Nephron (organoid): ENCODE measurements around the gene ZC3H12C.

Experiments used
- H3K27ac Mint-ChIP-seq, 3 experiments: 2 replicates each; pipeline ENCODE4 v1.8.0; 2020; ENCODE audit warnings: mixed read lengths in 3 of 3, mild to moderate bottlenecking in 2 of 3, moderate library complexity in 1 of 3
- H3K27me3 Mint-ChIP-seq: 2 replicates; pipeline ENCODE4 v1.8.0; 2021; ENCODE audit warnings: low read depth, mild to moderate bottlenecking, moderate library complexity, mixed read lengths
- H3K36me3 Mint-ChIP-seq: 2 replicates; pipeline ENCODE4 v1.8.0; 2020; ENCODE audit warnings: low read depth, mixed read lengths
- H3K4me1 Mint-ChIP-seq: 2 replicates; pipeline ENCODE4 v1.8.0; 2020; ENCODE audit warnings: mixed read lengths
- H3K4me3 Mint-ChIP-seq, 3 experiments: 2 replicates each; pipeline ENCODE4 v1.8.0; 2020; ENCODE audit warnings: mild to moderate bottlenecking in 3 of 3, mixed read lengths in 3 of 3, moderate library complexity in 2 of 3
- H3K9me3 Mint-ChIP-seq: 2 replicates; pipeline ENCODE4 v1.8.0; 2020; ENCODE audit warnings: mixed read lengths
- TF ChIP-seq, protein P1 (sequence below), 3 experiments: fragments of 200-600 bp; sonication (generic); IDR thresholded peaks; one replicate each; pipeline ENCODE4 v1.5.0; 2021; ENCODE audit warnings: antibody characterized with exemption in 3 of 3; ENCODE audit not compliant: unreplicated experiment in 3 of 3

Gene ZC3H12C

DNA sequence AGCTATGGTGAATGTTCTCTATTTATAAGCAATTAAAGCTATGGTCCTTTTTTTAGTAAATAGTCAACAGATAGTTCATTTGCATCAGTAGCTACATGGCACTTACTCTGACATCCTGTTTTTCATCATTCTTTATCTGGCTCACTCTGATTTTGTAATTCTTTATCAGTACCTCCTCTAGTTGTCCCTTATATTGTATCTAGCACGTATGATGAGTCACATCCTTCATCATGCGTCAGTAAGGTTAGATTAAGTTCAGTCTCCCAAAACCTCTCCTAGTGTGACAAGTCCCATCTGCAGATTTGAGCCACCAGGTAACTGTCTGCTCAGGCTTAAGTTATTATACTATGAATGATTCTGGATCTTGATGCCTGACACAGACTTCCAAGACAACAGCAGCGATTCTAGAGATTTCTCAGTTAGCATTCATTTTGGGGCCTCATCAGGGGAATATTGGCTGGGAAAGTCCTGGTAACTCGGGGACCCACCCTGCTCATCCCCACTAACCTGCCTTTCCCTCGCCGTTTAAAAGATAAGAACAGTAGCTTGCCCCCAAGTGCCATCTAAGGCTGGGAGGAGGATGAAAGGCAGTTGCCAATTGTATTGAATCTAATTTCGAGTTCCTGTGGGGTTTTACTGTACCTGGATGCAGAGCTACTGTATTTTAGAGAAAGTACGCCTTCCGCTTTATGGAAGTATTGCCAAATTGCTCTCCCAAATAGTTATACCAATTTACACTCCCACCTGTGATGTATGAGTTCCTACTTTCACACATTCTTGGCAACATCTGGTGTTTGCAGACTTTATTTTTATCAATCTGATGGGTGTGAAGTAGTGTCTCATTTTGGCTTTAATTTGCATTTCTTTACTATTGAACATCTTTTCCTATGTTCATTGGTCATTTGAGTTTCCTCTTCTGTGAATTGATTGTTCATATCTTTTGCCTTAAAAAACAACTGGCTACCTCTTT, 55.9 kb downstream of the ZC3H12C start:
- TF ChIP-seq, protein P1, sequence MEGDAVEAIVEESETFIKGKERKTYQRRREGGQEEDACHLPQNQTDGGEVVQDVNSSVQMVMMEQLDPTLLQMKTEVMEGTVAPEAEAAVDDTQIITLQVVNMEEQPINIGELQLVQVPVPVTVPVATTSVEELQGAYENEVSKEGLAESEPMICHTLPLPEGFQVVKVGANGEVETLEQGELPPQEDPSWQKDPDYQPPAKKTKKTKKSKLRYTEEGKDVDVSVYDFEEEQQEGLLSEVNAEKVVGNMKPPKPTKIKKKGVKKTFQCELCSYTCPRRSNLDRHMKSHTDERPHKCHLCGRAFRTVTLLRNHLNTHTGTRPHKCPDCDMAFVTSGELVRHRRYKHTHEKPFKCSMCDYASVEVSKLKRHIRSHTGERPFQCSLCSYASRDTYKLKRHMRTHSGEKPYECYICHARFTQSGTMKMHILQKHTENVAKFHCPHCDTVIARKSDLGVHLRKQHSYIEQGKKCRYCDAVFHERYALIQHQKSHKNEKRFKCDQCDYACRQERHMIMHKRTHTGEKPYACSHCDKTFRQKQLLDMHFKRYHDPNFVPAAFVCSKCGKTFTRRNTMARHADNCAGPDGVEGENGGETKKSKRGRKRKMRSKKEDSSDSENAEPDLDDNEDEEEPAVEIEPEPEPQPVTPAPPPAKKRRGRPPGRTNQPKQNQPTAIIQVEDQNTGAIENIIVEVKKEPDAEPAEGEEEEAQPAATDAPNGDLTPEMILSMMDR (IDR thresholded peaks at IDR 0.05; ENCODE audit: unreplicated experiment in 3 of 3), result no peak
- no peaks in the 10 kb centered on the region for H3K27me3 Mint-ChIP-seq
- peaks cover 22% of the 10 kb centered on the region for H3K36me3 Mint-ChIP-seq
- no peak overlapping the region for H3K4me3 Mint-ChIP-seq
- no peaks in the 10 kb centered on the region for H3K9me3 Mint-ChIP-seq
- no peak overlapping the region for H3K27ac Mint-ChIP-seq
- H3K4me1 Mint-ChIP-seq, result peaks cover 4% of the 10 kb centered on the region

DNA sequence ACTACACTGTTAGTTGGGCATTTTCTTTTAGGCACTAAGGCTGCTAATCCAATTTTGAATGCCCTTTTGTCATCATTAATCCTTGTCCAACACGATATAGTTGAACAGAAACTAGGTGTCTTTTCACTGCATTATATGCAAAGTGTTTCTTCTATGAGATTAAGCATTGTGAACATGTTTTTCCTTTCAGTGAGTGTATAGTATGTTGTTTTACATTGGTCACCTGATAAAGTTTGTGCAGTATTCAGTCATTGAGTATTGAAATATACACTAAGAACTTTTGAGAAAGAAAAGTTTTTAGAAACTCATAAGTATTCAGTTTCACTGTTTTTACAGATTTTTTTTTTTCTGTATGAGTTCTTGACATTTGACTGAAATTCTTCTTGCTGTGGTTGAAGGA, 59.0 kb downstream of the ZC3H12C start:
- H3K4me3 Mint-ChIP-seq, result no peak overlapping the region
- no peaks in the 10 kb centered on the region for H3K27me3 Mint-ChIP-seq
- peaks cover 4% of the 10 kb centered on the region for H3K4me1 Mint-ChIP-seq

DNA sequence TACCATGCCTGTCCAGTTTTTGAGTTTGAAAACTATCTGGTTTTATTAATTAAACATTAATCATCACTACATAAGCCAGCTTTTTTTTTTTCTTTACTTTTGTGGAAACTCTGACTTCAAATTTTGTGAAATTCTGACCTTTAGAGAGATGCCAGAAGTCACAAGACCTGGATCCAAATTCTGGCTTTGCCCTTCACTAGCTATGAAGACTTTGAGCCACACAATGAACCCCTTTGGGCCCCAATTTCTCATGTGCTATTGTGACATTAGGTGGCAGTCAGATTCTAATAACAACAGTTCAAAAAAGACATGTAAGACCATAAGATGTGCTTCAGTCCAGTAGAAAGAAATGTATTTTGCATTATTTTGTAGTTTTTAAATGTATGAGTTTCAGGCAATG, 60.3 kb downstream of the ZC3H12C start:
- no peak overlapping the region for H3K27ac Mint-ChIP-seq
- TF ChIP-seq, protein P1 (IDR thresholded peaks at IDR 0.05; ENCODE audit: unreplicated experiment in 3 of 3), result no peak
- no peak overlapping the region for H3K4me3 Mint-ChIP-seq
- no peaks in the 10 kb centered on the region for H3K9me3 Mint-ChIP-seq
- H3K27me3 Mint-ChIP-seq, result no peaks in the 10 kb centered on the region
- H3K4me1 Mint-ChIP-seq, result peaks cover 4% of the 10 kb centered on the region
- H3K36me3 Mint-ChIP-seq, result peaks cover 4% of the 10 kb centered on the region

More for the DNA sequence above, 59.0 kb downstream of the ZC3H12C start:
- Mint-ChIP-seq H3K9me3 (no peaks in the 10 kb centered on the region), H3K27ac (no peak overlapping the region), H3K36me3 (peaks cover 4% of the 10 kb centered on the region)
- TF ChIP-seq, protein P1 (IDR thresholded peaks at IDR 0.05; ENCODE audit: unreplicated experiment in 3 of 3), result no peak

DNA sequence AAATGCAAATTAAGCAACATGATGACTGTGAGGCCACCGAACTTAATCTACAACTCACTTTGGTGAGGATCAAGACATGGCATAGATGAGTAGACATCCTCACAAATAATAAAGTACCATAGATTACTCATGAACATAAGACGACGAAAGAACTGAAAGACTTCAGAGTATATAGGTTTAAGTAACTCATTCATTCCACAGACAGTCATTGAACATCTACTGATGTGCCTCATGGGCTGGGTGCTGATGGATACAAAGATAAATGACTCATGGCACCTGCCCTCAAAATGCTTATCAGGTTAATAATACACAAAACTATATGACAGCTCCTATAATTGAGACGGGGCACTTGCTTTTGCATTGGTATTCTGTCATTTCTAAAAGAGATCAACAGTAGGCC, 63.3 kb downstream of the ZC3H12C start:
- Mint-ChIP-seq H3K9me3 (no peaks in the 10 kb centered on the region), H3K36me3 (peaks cover 12% of the 10 kb centered on the region), H3K4me1 (no peaks in the 10 kb centered on the region), H3K4me3 (no peak overlapping the region), H3K27me3 (no peaks in the 10 kb centered on the region), H3K27ac (no peak overlapping the region)
- TF ChIP-seq, protein P1 (IDR thresholded peaks at IDR 0.05; ENCODE audit: unreplicated experiment in 3 of 3), result no peak

DNA sequence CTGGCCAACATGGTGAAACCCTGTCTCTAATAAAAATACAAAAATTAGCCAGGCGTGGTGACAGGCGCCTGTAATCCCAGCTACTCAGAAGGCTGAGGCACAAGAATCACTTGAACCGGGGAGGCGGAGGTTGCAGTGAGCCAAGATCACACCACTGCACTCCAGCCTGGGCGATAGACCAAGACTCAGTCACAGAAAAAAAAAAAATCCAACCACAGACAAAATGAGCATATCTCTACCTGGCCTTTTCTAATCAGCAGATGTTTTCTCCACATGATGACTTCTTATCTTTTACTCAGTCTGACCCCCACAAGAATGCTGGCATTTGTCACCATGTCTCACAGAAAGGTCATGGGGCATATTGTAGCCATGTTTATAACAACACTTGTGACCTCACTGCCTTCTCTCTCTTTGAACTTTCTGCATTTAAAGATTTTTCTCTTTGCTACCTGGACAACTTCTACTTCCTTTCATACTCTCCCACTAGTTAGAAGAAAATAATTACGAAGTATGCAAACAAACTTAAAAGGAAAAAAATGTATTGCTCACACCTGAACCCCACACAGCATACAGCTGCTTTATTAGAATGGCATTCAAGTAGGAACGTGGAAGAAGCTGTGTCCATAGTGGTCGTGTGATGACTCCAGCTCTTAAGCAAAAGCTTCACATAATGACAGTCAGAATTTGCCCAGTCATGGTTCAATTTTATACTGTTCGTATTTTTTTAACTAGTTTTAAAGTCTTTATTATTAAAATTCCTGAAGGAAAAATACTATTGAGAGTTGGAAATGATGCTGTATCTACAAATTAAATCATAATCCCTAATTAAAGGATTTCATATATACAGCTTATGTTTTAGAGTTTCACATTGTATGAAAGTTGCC, 65.4 kb downstream of the ZC3H12C start:
- Mint-ChIP-seq H3K4me3 (no peak overlapping the region), H3K27me3 (peaks cover 3% of the 10 kb centered on the region), H3K36me3 (peaks cover 19% of the 10 kb centered on the region), H3K9me3 (no peaks in the 10 kb centered on the region), H3K27ac (peak overlapping the region in 2 of 3 experiments; percentile 11 to 24), H3K4me1 (no peaks in the 10 kb centered on the region)
- TF ChIP-seq, protein P1 (IDR thresholded peaks at IDR 0.05; ENCODE audit: unreplicated experiment in 3 of 3), result no peak
